Measurements from ENCODE around the gene MYO1E. TPM values are rescaled to one million over a fixed set of nuclear protein-coding genes. Genes with fewer than 3 reads are reported as not detected.

The MYO1E gene
- total RNA-seq, 6 experiments from 2014 or later = 108 to 142 (median 115) TPM

DNA sequence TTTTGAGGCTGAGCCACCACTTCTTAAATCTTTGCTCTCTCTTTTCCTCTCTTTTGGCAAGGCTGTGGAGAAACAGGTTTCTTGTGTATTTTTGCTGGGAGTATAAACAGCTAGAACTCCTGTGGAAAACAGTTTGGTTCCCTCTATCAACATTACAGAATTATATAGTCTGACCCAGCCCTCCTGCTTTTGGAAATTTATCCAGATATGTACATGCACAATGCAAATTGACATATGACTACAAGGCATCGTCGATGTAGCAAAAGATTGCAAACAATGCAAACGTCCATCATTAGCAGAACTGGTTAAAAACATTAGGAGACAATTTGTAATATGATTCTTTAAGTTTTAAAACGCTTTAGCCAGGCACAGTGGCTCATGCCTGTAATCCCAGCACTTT, 12.5 kb upstream of the MYO1E start:
- no peaks in the 10 kb centered on the region for H3K27me3 Mint-ChIP-seq (ENCODE audit: insufficient read depth)
- H3K4me3 Mint-ChIP-seq = no peak overlapping the region
- peaks cover 20% of the 10 kb centered on the region for H3K4me1 Mint-ChIP-seq (ENCODE audit: low read depth)
- H3K9me3 Mint-ChIP-seq = no peaks in the 10 kb centered on the region
- H3K27ac Mint-ChIP-seq = no peak overlapping the region
- H3K36me3 Mint-ChIP-seq (ENCODE audit: low read depth) = no peaks in the 10 kb centered on the region
- TF ChIP-seq, protein P1, sequence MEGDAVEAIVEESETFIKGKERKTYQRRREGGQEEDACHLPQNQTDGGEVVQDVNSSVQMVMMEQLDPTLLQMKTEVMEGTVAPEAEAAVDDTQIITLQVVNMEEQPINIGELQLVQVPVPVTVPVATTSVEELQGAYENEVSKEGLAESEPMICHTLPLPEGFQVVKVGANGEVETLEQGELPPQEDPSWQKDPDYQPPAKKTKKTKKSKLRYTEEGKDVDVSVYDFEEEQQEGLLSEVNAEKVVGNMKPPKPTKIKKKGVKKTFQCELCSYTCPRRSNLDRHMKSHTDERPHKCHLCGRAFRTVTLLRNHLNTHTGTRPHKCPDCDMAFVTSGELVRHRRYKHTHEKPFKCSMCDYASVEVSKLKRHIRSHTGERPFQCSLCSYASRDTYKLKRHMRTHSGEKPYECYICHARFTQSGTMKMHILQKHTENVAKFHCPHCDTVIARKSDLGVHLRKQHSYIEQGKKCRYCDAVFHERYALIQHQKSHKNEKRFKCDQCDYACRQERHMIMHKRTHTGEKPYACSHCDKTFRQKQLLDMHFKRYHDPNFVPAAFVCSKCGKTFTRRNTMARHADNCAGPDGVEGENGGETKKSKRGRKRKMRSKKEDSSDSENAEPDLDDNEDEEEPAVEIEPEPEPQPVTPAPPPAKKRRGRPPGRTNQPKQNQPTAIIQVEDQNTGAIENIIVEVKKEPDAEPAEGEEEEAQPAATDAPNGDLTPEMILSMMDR (IDR thresholded peaks at IDR 0.05) = no peak
- DNase-seq = no peak

DNA sequence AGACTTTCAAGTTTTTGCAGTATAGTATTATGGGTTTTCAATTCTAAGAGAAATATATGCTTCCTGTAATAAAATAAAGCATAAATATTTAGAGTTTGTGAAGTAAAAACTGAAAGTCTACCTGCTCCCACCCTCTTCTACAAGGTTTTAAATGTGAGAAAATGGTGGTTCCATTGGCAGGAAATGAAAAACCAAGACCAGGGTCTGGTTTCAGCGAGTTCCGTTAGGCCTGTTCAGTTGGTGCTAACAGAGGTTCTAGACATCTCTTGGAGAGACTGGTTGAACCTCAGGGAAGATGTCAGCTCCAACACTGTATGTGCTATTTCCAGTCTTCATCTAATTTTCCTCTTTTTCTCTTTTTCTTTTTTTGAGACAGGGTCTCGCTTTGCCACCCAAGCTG, 11.8 kb upstream of the MYO1E start:
- TF ChIP-seq, protein P1 (IDR thresholded peaks at IDR 0.05) = no peak
- Mint-ChIP-seq H3K27me3 (ENCODE audit: insufficient read depth) (no peaks in the 10 kb centered on the region), H3K36me3 (ENCODE audit: low read depth) (no peaks in the 10 kb centered on the region)

DNA sequence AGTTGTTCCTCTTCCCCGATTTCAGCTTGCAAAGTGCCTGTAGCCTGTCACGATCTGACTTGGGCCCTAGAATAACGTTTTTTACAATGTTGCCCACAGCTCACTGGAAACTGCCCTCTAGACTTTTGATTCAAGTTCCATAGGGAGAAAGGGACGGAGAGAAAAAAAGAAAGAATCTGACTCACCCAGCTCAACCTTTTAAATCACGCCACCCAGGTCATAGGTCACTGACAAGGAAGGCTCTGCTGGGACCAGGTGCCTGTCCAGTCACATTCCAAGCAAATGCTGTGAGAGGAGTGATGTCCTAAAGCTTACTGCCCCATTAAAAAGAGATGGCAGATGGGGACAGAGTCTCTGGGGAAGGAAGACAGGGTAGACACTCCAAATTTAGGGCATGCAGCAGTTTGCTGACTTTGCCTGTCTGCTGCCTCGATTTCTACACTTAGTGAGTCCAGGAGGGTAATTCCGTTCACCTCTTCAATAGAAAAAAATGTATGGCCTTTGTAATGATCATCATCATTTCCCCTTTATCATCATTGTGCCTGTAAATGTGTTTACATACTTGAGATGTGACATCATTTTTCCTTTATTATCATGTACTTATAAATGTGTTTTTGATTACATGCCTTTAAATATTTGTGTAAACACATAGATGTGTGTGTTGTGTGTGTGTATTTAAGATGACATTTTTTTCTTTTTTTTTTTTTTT, 8.4 kb upstream of the MYO1E start:
- Mint-ChIP-seq H3K4me3 (no peak overlapping the region), H3K27ac (peak overlapping the region; percentile 17)

More for the DNA sequence above, 11.8 kb upstream of the MYO1E start:
- Mint-ChIP-seq H3K4me1 (ENCODE audit: low read depth) (peaks cover 20% of the 10 kb centered on the region), H3K4me3 (no peak overlapping the region), H3K27ac (no peak overlapping the region), H3K9me3 (no peaks in the 10 kb centered on the region)
- no peak for DNase-seq

DNA sequence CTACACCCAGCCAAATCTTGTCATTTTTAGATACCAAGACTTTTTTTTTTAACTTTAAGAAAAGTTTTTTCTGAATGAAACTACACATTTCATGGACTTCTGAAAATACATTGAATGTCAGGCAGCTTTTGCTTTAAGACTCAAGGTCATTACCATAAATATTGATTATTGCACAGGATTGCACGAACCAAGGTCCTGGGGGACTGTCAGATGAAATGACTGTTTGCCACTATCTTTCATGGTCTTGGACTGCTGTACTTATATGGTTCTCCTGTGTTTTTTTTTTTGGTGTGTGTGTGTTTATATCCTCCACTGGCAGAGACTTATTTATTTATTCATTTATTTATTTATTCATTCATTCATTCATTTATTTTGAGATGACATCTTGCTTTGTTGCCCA, 6.9 kb upstream of the MYO1E start:
- Mint-ChIP-seq H3K27me3 (ENCODE audit: insufficient read depth) (peaks cover 2% of the 10 kb centered on the region; the same call in 1 of the 2 replicates), H3K4me1 (ENCODE audit: low read depth) (peaks cover 19% of the 10 kb centered on the region), H3K9me3 (no peaks in the 10 kb centered on the region), H3K4me3 (no peak overlapping the region), H3K36me3 (ENCODE audit: low read depth) (no peaks in the 10 kb centered on the region), H3K27ac (no peak overlapping the region)
- DNase-seq = no peak
- TF ChIP-seq, protein P1 (IDR thresholded peaks at IDR 0.05) = no peak

More for the DNA sequence above, 8.4 kb upstream of the MYO1E start:
- peaks cover 2% of the 10 kb centered on the region; the same call in 1 of the 2 replicates for H3K27me3 Mint-ChIP-seq (ENCODE audit: insufficient read depth)
- H3K9me3 Mint-ChIP-seq = no peaks in the 10 kb centered on the region
- peaks cover 17% of the 10 kb centered on the region for H3K4me1 Mint-ChIP-seq (ENCODE audit: low read depth)
- no peaks in the 10 kb centered on the region for H3K36me3 Mint-ChIP-seq (ENCODE audit: low read depth)
- TF ChIP-seq, protein P1 (IDR thresholded peaks at IDR 0.05) = no peak
- DNase-seq = no peak

DNA sequence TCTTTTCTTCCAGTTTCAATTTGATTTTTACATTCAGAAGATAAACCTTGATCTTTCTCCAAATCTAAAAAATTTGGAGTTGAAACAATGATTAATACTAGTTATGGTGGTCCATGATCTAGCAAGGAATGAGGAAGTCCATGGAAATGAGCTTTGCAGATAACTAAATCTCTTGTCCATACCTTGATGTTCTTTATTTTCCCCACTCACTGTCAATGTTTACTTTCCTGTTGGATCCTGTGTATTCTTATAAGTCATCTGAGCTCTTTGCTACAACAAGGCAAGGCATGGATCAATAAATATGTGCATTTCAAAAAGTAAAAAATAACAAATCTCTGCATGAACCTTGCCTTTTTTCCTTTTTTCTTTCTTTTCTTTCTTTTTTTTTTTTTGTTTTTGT, 6.2 kb upstream of the MYO1E start:
- Mint-ChIP-seq H3K4me3 (no peak overlapping the region), H3K9me3 (no peaks in the 10 kb centered on the region), H3K27me3 (ENCODE audit: insufficient read depth) (peaks cover 2% of the 10 kb centered on the region; the same call in 1 of the 2 replicates), H3K36me3 (ENCODE audit: low read depth) (no peaks in the 10 kb centered on the region), H3K4me1 (ENCODE audit: low read depth) (peaks cover 25% of the 10 kb centered on the region), H3K27ac (no peak overlapping the region)
- TF ChIP-seq, protein P1 (IDR thresholded peaks at IDR 0.05) = no peak
- DNase-seq = no peak
